Aorta (tissue), 5 donors: ENCODE measurements around the gene TBRG1. TPM values are rescaled to one million over a fixed set of nuclear protein-coding genes. Genes with fewer than 3 reads are reported as not detected.
A peak's percentile ranks its signal among the peaks of the same experiment; 100 is the strongest.

Experiments used
- ATAC-seq: fragments of 200-7000 bp; cut with Tn5 transposase; one replicate; pipeline ENCODE4 v1.9.1; 2022; ENCODE audit warnings: moderate library complexity; ENCODE audit not compliant: low FRiP score
- DNase-seq, 2 donors: peaks; one replicate each; pipeline ENCODE4 v3.0.0-alpha.2; 2020
- H3K27ac ChIP-seq, 2 donors: one replicate each; pipeline ENCODE4 v1.5.1; 2013; ENCODE audit warnings: low read length in 2 of 2, mild to moderate bottlenecking in 2 of 2, moderate library complexity in 2 of 2, control low read depth in 1 of 2, inconsistent platforms in 1 of 2, low read depth in 1 of 2
- H3K27me3 ChIP-seq, 2 donors: one replicate each; pipeline ENCODE4 v1.6.1; 2013; ENCODE audit warnings: control low read depth in 1 of 2, low read length in 1 of 2, mild to moderate bottlenecking in 1 of 2, moderate library complexity in 1 of 2; ENCODE audit not compliant: insufficient read depth in 2 of 2, control insufficient read depth in 1 of 2
- H3K36me3 ChIP-seq, 2 donors: one replicate each; pipeline ENCODE4 v1.6.1; 2013; ENCODE audit warnings: control low read depth in 1 of 2, low read length in 1 of 2, mild to moderate bottlenecking in 1 of 2; ENCODE audit not compliant: insufficient read depth in 2 of 2, control insufficient read depth in 1 of 2
- H3K4me1 ChIP-seq, 2 donors: one replicate each; pipeline ENCODE4 v1.6.1; 2013; ENCODE audit warnings: low read length in 2 of 2, control low read depth in 1 of 2, mild to moderate bottlenecking in 1 of 2, moderate library complexity in 1 of 2; ENCODE audit not compliant: insufficient read depth in 2 of 2, control insufficient read depth in 1 of 2
- H3K4me3 ChIP-seq, 2 donors: one replicate each; pipeline ENCODE4 v1.5.1; 2013; ENCODE audit warnings: low read length in 2 of 2, control low read depth in 1 of 2, mild to moderate bottlenecking in 1 of 2
- H3K9me3 ChIP-seq: one replicate; pipeline ENCODE4 v1.6.1; 2013; ENCODE audit warnings: mild to moderate bottlenecking, low read length; ENCODE audit not compliant: control insufficient read depth
- WGBS, 2 donors: extraction: QIAGEN DNeasy Blood & Tissue Kit; methylation state at CpG; one replicate each; pipeline ENCODE4 v1.1.7; 2013; 5-methylcytosine and 5-hydroxymethylcytosine counted together
- intact Hi-C, 2 donors: fragments of 100-400 bp; cut with DNase I; formaldehyde crosslinking; loops; one replicate each; pipeline versions ENCODE4 v1.14.2 to v1.15.0; 2022
- polyA plus RNA-seq, 2 donors: library from polyadenylated mRNA; stranded (reverse); fragments of 200-250 nt; gene quantifications; one replicate each; pipeline ENCODE4 v1.2.3, GENCODE V29; 2013
- total RNA-seq, 2 donors: library from RNA; stranded (reverse); fragmentation: NEBNext Ultra II Directional; extraction: Animal tissue kit (Norgen Biotek cat#: 25700); gene quantifications; one replicate each; pipeline ENCODE4 v1.2.1, GENCODE V29; 2021
- donor health status: healthy with polysubstance abuse.
- donor health status: Bipolar disorder and iron deficiency.
- donor health status: DM: no; HTN: no; CAD: no.
- donor health status: DM: no; HTN: no; CAD: no.
- donor health status: DM: yes; HTN: yes; CAD: no.

TBRG1 gene
- total and polyA plus RNA-seq, 4 donors: 20.5 to 65.4 (median 45.3) TPM

GRCh38 chr11:124643605-124644425 lies 21.2 kb downstream of the TBRG1 start:
- peak; percentile 78 for ATAC-seq
- DNase-seq: no peak
- H3K4me1 ChIP-seq: peaks cover 0 to 1% of the 10 kb centered on the region in 2 donors
- H3K27ac ChIP-seq: peak overlapping the region; percentile 66 to 90
- H3K27me3 ChIP-seq: no peaks in the 10 kb centered on the region
- peaks cover 0 to 2% of the 10 kb centered on the region in 2 donors for H3K36me3 ChIP-seq
- no peaks in the 10 kb centered on the region for H3K9me3 ChIP-seq
- intact Hi-C loops: loop anchor here (2.0 to 10.0 kb wide), 2 partner anchors 151 to 193 kb away; no protein-coding TSS in a partner anchor
- H3K4me3 ChIP-seq: no peak overlapping the region
- WGBS, 2 donors: 2 to 5% methylated on average over 3 of the region's 3 CpGs

GRCh38 chr11:124644426-124645280 lies 22.0 kb downstream of the TBRG1 start:
- Histone ChIP-seq H3K27me3 (no peaks in the 10 kb centered on the region), H3K9me3 (no peaks in the 10 kb centered on the region), H3K27ac (peak overlapping the region in 1 of 2 donors; percentile 79), H3K4me1 (peaks cover 0 to 1% of the 10 kb centered on the region in 2 donors), H3K4me3 (peak overlapping the region in 1 of 2 donors; percentile 58), H3K36me3 (peaks cover 0 to 2% of the 10 kb centered on the region in 2 donors)
- ATAC-seq (peak; percentile 94), DNase-seq (peak; percentile 53 to 79)
- intact Hi-C loops: loop anchor here (2.0 to 10.0 kb wide), 3 partner anchors 150 to 193 kb away; no protein-coding TSS in a partner anchor
- WGBS, 2 donors: 3 to 4% methylated on average over 16 of the region's 16 CpGs

- intact Hi-C loops: loop anchor here in 1 of 2 donors (5.0 to 10.0 kb wide), 2 partner anchors 149 to 191 kb away; no protein-coding TSS in a partner anchor
- Histone ChIP-seq H3K36me3 (peaks cover 0 to 2% of the 10 kb centered on the region in 2 donors), H3K4me3 (no peak overlapping the region), H3K9me3 (no peaks in the 10 kb centered on the region), H3K27me3 (no peaks in the 10 kb centered on the region), H3K4me1 (peaks cover 0 to 1% of the 10 kb centered on the region in 2 donors), H3K27ac (no peak overlapping the region)
- no peak for ATAC-seq
- DNase-seq: no peak
- 87 to 92% methylated on average over 3 of the region's 3 CpGs for WGBS, 2 donors
These were observed 23.5 kb downstream of the TBRG1 start for GRCh38 chr11:124646148-124646547.

GRCh38 chr11:124648610-124649009 lies 25.9 kb downstream of the TBRG1 start:
- Histone ChIP-seq H3K36me3 (peaks cover 0 to 2% of the 10 kb centered on the region in 2 donors), H3K4me1 (peaks cover 0 to 1% of the 10 kb centered on the region in 2 donors), H3K27ac (no peak overlapping the region), H3K27me3 (no peaks in the 10 kb centered on the region), H3K4me3 (no peak overlapping the region), H3K9me3 (no peaks in the 10 kb centered on the region)
- intact Hi-C loops: loop anchor here in 1 of 2 donors (5.0 to 10.0 kb wide), 2 partner anchors 146 to 189 kb away; no protein-coding TSS in a partner anchor
- no peak for DNase-seq
- 79% methylated on average over 6 of the region's 6 CpGs for WGBS, 2 donors
- no peak for ATAC-seq

- no peak for DNase-seq
- Histone ChIP-seq H3K4me1 (no peaks in the 10 kb centered on the region), H3K4me3 (no peak overlapping the region), H3K9me3 (no peaks in the 10 kb centered on the region), H3K36me3 (peaks cover 0 to 2% of the 10 kb centered on the region in 2 donors), H3K27ac (no peak overlapping the region), H3K27me3 (no peaks in the 10 kb centered on the region)
- ATAC-seq: no peak
- 70% methylated on average over 16 of the region's 16 CpGs for WGBS, 2 donors
- intact Hi-C loops: no loop called here
These were observed 34.3 kb downstream of the TBRG1 start for GRCh38 chr11:124656774-124657630.

GRCh38 chr11:124657904-124658303 lies 35.2 kb downstream of the TBRG1 start:
- no peaks in the 10 kb centered on the region for H3K27me3 ChIP-seq
- intact Hi-C loops: no loop called here
- H3K4me3 ChIP-seq: no peak overlapping the region
- 88 to 90% methylated on average over 5 of the region's 5 CpGs for WGBS, 2 donors
- peaks cover 0 to 2% of the 10 kb centered on the region in 2 donors for H3K36me3 ChIP-seq
- no peak for DNase-seq
- H3K9me3 ChIP-seq: no peaks in the 10 kb centered on the region
- no peaks in the 10 kb centered on the region for H3K4me1 ChIP-seq
- no peak for ATAC-seq
- no peak overlapping the region for H3K27ac ChIP-seq

- intact Hi-C loops: no loop called here
- ATAC-seq: no peak
- H3K4me1 ChIP-seq: no peaks in the 10 kb centered on the region
- no peaks in the 10 kb centered on the region for H3K9me3 ChIP-seq
- H3K27ac ChIP-seq: no peak overlapping the region
- WGBS, 2 donors: 86 to 90% methylated on average over 3 of the region's 3 CpGs
- H3K36me3 ChIP-seq: peaks cover 0 to 2% of the 10 kb centered on the region in 2 donors
- no peaks in the 10 kb centered on the region for H3K27me3 ChIP-seq
- no peak for DNase-seq
- H3K4me3 ChIP-seq: no peak overlapping the region
These were observed 35.8 kb downstream of the TBRG1 start for GRCh38 chr11:124658501-124658900.

- Histone ChIP-seq H3K4me3 (no peak overlapping the region), H3K27me3 (no peaks in the 10 kb centered on the region), H3K36me3 (peaks cover 0 to 2% of the 10 kb centered on the region in 2 donors), H3K9me3 (no peaks in the 10 kb centered on the region), H3K27ac (no peak overlapping the region), H3K4me1 (no peaks in the 10 kb centered on the region)
- intact Hi-C loops: no loop called here
- no peak for ATAC-seq
- no peak for DNase-seq
- 86 to 94% methylated on average over 1 of the region's 1 CpG for WGBS, 2 donors
These were observed 36.3 kb downstream of the TBRG1 start for GRCh38 chr11:124658986-124659385.
